Measurements from ENCODE around the gene CPSF7.

Gene CPSF7

GRCh38 chr11:61364012-61364675 is 65.6 kb downstream of the CPSF7 start:
- TF ChIP-seq EP300 (IDR thresholded peaks at IDR 0.05; ENCODE audit: borderline replicate concordance): no peak
- TF ChIP-seq NFIC (IDR thresholded peaks at IDR 0.05): no peak
- no peak for TF ChIP-seq TEAD4 (IDR thresholded peaks at IDR 0.05)
- no peak for TF ChIP-seq EGR1 (IDR thresholded peaks at IDR 0.05)
- TF ChIP-seq TAF1 (IDR thresholded peaks at IDR 0.05; ENCODE audit: low read depth): no peak
- no peak for TF ChIP-seq CEBPB (IDR thresholded peaks at IDR 0.05)
- TF ChIP-seq RAD21 (IDR thresholded peaks at IDR 0.05; ENCODE audit: low read depth): no peak
- TF ChIP-seq, protein P1, sequence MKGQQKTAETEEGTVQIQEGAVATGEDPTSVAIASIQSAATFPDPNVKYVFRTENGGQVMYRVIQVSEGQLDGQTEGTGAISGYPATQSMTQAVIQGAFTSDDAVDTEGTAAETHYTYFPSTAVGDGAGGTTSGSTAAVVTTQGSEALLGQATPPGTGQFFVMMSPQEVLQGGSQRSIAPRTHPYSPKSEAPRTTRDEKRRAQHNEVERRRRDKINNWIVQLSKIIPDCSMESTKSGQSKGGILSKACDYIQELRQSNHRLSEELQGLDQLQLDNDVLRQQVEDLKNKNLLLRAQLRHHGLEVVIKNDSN (IDR thresholded peaks at IDR 0.05): no peak
- no peak for TF ChIP-seq TCF12 (IDR thresholded peaks at IDR 0.05; ENCODE audit: low read depth)
- no peak for TF ChIP-seq YY1 (IDR thresholded peaks at IDR 0.05; ENCODE audit: low read depth)
- TF ChIP-seq REST (IDR thresholded peaks at IDR 0.05; ENCODE audit: low read depth): no peak
- TF ChIP-seq CREB1 (IDR thresholded peaks at IDR 0.05; ENCODE audit: low read depth): no peak
- TF ChIP-seq ZBTB7A (IDR thresholded peaks at IDR 0.05; ENCODE audit: low read depth): no peak
- TF ChIP-seq MAX (IDR thresholded peaks at IDR 0.05): no peak
- TF ChIP-seq FOXM1 (IDR thresholded peaks at IDR 0.05; ENCODE audit: borderline replicate concordance, low read depth): no peak

DNA sequence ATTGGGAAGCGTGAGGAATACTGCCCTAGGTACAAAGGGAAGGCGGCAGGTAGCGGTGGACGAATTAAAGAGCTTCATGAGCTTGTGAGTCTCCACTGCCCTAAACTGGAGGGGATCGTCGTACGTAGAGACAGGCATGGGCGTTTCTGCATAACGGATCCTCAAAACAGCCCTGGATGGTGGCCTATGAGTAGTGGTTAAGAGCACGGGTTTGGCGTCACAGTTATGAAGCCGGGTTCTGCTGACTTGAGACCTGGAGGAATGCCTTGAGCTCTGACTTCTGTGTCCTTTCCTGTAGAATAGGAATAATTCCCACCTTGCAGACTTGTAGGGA is 67.3 kb downstream of the CPSF7 start:
- TF ChIP-seq EGR1 (IDR thresholded peaks at IDR 0.05) (no peak), YY1 (IDR thresholded peaks at IDR 0.05; ENCODE audit: low read depth) (no peak), NFIC (IDR thresholded peaks at IDR 0.05) (no peak), FOXM1 (IDR thresholded peaks at IDR 0.05; ENCODE audit: borderline replicate concordance, low read depth) (no peak), EP300 (IDR thresholded peaks at IDR 0.05; ENCODE audit: borderline replicate concordance) (no peak), REST (IDR thresholded peaks at IDR 0.05; ENCODE audit: low read depth) (no peak), CEBPB (IDR thresholded peaks at IDR 0.05) (no peak), MAX (IDR thresholded peaks at IDR 0.05) (no peak), TAF1 (IDR thresholded peaks at IDR 0.05; ENCODE audit: low read depth) (no peak), RAD21 (IDR thresholded peaks at IDR 0.05; ENCODE audit: low read depth) (no peak), TCF12 (IDR thresholded peaks at IDR 0.05; ENCODE audit: low read depth) (no peak), ZBTB7A (IDR thresholded peaks at IDR 0.05; ENCODE audit: low read depth) (no peak), TEAD4 (IDR thresholded peaks at IDR 0.05) (no peak), CREB1 (IDR thresholded peaks at IDR 0.05; ENCODE audit: low read depth) (no peak)
- TF ChIP-seq, protein P1 (IDR thresholded peaks at IDR 0.05): no peak

DNA sequence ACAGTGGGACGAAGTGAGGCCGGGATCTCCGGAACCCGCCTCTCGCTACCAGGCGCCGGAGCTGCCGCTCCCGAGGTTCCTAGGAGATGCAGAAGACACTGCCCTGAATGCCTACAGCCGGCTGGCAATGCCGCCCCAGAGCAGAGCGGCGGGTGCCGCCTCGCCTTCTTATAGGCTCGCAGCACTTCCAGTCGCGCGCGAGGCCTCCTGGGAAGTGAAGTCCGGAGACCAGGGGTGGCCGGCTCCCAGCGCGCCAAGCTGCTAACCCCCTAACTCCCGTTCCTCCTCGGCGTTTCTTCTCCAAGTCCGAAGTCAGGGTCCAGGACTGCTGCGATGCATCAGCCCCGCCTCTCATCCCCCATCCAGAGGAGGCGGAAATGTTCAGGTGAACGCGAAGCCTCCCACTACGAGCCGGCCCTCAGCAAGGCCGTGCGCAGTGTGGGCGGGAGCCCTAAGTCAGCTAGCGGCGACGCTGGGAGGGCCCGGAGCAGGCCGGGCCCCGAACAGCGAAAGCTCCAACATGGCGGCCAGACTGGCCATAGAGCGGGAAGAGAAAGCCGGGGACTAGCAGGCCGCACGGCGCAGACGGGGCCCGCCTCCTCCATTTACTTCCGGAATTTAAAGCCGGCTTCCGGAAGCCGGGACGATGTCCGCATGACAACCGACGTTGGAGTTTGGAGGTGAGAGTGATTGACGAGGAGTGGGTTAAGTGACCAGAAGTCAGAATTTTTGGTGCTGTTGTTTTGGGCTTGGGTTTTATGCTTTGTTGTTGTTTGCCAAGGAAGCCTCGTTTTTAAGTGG is 67.8 kb downstream of the CPSF7 start, which contains the start of the genes CYB561A3 and TMEM138:
CYB561A3 (minus strand) TSS at position 142 of the 801 bp plus-strand sequence. CDS start 5,169 bp downstream, outside the sequence.
TMEM138 (plus strand) TSS at position 634 of the 801 bp plus-strand sequence. CDS start 2,017 bp downstream, outside the sequence.
- peak; percentile 94 for TF ChIP-seq MAX (IDR thresholded peaks at IDR 0.05)
- no peak for TF ChIP-seq CEBPB (IDR thresholded peaks at IDR 0.05)
- no peak for TF ChIP-seq CREB1 (IDR thresholded peaks at IDR 0.05; ENCODE audit: low read depth)
- peak; percentile 60; the same call in 1 of the 2 replicates for TF ChIP-seq TCF12 (IDR thresholded peaks at IDR 0.05; ENCODE audit: low read depth)
- TF ChIP-seq EGR1 (IDR thresholded peaks at IDR 0.05): peak; percentile 61; the same call in 1 of the 2 replicates
- TF ChIP-seq FOXM1 (IDR thresholded peaks at IDR 0.05; ENCODE audit: borderline replicate concordance, low read depth): peak; percentile 51
- TF ChIP-seq YY1 (IDR thresholded peaks at IDR 0.05; ENCODE audit: low read depth): peak; percentile 92
- no peak for TF ChIP-seq REST (IDR thresholded peaks at IDR 0.05; ENCODE audit: low read depth)
- TF ChIP-seq EP300 (IDR thresholded peaks at IDR 0.05; ENCODE audit: borderline replicate concordance): 0 out of 2 replicates have a peak, but pooled peaks have one; percentile 27
- TF ChIP-seq ZBTB7A (IDR thresholded peaks at IDR 0.05; ENCODE audit: low read depth): 0 out of 2 replicates have a peak, but pooled peaks have one; percentile 43
- TF ChIP-seq RAD21 (IDR thresholded peaks at IDR 0.05; ENCODE audit: low read depth): no peak
- TF ChIP-seq TEAD4 (IDR thresholded peaks at IDR 0.05): no peak
- TF ChIP-seq TAF1 (IDR thresholded peaks at IDR 0.05; ENCODE audit: low read depth): peak; percentile 80
- TF ChIP-seq, protein P1 (IDR thresholded peaks at IDR 0.05): peak; percentile 31
- 0 out of 2 replicates have a peak, but pooled peaks have one; percentile 25 for TF ChIP-seq NFIC (IDR thresholded peaks at IDR 0.05)
